ENCODE measurements around the gene IFNK. TPM values are rescaled to one million over a fixed set of nuclear protein-coding genes. Genes with fewer than 3 reads are reported as not detected.
A peak's percentile ranks its signal among the peaks of the same experiment; 100 is the strongest.

The IFNK gene
- total RNA-seq, 2 experiments from 2014 or later = not detected

DNA sequence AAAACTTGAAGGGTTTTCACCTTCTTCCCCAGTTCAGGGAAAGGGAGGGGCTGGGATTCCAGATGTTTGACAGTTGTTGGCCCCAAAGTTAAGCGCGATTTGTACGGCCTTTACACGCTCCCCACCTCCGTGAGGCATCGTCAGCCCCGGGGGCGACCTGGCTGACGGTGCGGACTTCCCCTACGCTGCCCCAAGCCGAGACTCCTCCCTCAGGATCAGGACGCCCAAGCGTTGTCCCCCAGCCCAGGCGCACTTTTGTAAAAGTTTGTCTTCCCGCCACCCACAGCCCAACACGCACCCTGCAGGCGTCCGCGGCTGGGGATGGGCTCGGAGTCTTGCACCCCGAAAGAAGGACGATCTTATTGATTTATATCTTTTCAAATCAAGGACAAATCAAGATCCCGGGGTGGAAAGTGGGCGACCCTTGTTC is 4.8 kb downstream of the IFNK start:
- Mint-ChIP-seq H3K27ac (no peak overlapping the region), H3K27me3 (peaks cover 3% of the 10 kb centered on the region), H3K4me3 (peak overlapping the region; percentile 95), H3K9me3 (no peaks in the 10 kb centered on the region), H3K4me1 (ENCODE audit: low read depth) (peaks cover 15% of the 10 kb centered on the region), H3K36me3 (ENCODE audit: low read depth) (peaks cover 7% of the 10 kb centered on the region)
- Histone ChIP-seq H3K27me3 (ENCODE audit: control insufficient read depth in 1 of 2, insufficient read depth in 2 of 2, low read length in 2 of 2) (peaks cover 0 to 7% of the 10 kb centered on the region in 2 experiments), H3K27ac (ENCODE audit: low read depth in 1 of 2, low read length in 2 of 2) (no peak overlapping the region), H3K4me1 (ENCODE audit: insufficient read depth, low read length) (peaks cover 16% of the 10 kb centered on the region), H3K36me3 (ENCODE audit: insufficient read depth, low read length) (no peaks in the 10 kb centered on the region), H3K9me3 (ENCODE audit: control insufficient read depth in 1 of 2, insufficient read depth in 1 of 2, low read length in 2 of 2) (no peaks in the 10 kb centered on the region), H3K4me3 (ENCODE audit: low read length) (peak overlapping the region; percentile 64)
- intact Hi-C loops (cut with DNase I, micrococcal nuclease) = loop anchor here (2.0 to 5.0 kb wide), 2 partner anchors 43 to 196 kb away; partner anchors contain the start of gene C9orf72 (in 1 of the 2)
- POLR2A ChIA-PET = interaction anchor here (1.1 to 1.4 kb wide), 3 partner anchors 43 to 196 kb away, joined by 3 to 4 read pairs (median 3); no protein-coding TSS in a partner anchor
- TF ChIP-seq, protein P1, sequence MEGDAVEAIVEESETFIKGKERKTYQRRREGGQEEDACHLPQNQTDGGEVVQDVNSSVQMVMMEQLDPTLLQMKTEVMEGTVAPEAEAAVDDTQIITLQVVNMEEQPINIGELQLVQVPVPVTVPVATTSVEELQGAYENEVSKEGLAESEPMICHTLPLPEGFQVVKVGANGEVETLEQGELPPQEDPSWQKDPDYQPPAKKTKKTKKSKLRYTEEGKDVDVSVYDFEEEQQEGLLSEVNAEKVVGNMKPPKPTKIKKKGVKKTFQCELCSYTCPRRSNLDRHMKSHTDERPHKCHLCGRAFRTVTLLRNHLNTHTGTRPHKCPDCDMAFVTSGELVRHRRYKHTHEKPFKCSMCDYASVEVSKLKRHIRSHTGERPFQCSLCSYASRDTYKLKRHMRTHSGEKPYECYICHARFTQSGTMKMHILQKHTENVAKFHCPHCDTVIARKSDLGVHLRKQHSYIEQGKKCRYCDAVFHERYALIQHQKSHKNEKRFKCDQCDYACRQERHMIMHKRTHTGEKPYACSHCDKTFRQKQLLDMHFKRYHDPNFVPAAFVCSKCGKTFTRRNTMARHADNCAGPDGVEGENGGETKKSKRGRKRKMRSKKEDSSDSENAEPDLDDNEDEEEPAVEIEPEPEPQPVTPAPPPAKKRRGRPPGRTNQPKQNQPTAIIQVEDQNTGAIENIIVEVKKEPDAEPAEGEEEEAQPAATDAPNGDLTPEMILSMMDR (IDR thresholded peaks at IDR 0.05) = no peak
- DNase-seq = peak in 13 of 14 experiments; percentile 2 to 74 (median 17)
- peak; percentile 49 for ATAC-seq (ENCODE audit: poor library complexity)
- CTCF ChIA-PET = interaction anchor here (0.8 to 1.6 kb wide), 6 partner anchors 16 to 196 kb away, joined by 3 to 5 read pairs (median 4); no protein-coding TSS in a partner anchor

DNA sequence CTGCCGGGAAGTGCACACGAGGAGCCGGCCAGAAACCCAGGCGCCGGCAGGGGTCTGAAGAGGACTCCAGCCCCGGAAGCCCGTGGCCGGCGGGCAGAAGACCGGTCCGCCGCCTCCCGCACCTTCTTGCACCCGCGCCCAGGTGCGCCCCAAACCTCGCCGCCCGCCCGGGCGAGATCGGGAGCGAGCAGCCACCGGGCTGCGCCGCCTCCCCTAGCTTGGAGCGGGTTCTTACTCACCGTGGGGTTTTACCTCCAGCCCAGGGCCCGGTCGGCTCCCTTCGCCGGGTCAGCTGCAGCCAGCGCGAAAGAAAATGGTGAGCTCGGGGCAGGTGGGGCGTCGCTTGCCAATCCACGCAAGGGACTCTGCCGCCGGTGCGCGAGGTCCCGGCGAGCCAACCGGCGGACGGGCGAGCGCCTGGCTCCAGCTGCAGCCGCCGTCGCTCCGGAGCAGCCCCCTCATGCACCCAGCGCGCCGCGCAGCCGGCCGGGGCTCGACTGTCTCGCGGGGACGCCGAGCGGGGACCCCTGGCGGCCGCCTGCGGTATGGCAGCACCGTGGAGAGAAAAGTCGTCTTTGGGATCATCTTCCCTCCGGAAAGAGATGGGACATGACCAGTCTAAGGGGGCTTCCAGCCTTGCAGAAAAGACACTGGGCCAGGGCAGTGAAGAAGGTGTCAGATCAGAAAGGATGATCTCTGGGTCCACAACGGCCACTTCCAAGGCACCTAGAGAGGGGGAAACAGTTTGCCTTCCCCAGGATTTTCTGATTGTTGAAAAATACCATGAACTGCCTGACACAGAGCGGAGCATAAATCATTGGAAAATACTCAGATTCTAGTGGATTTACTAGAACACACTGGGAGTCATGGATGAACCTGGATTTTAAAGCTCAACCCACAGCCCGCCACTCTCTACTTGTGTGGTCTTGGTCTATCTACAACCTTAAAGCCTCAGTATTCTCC is 5.5 kb downstream of the IFNK start, which contains the start of gene MOB3B:
TSS of gene MOB3B (minus strand) at position 499 of the 963 bp plus-strand sequence. CDS start 74,264 bp downstream, outside the sequence.
- peaks cover 3% of the 10 kb centered on the region for H3K27me3 Mint-ChIP-seq
- DNase-seq = peak; percentile 56 to 84 (median 68)
- no peak within 1 kb of the TSS for H3K27ac Mint-ChIP-seq
- peaks cover 0 to 7% of the 10 kb centered on the region in 2 experiments for H3K27me3 ChIP-seq (ENCODE audit: control insufficient read depth in 1 of 2, insufficient read depth in 2 of 2, low read length in 2 of 2)
- TF ChIP-seq, protein P1 (IDR thresholded peaks at IDR 0.05) = peak; percentile 90
- no peaks in the 10 kb centered on the region for H3K9me3 Mint-ChIP-seq
- ChIA-PET CTCF (interaction anchor here (0.6 to 1.6 kb wide), 7 partner anchors 16 to 197 kb away, joined by 3 to 5 read pairs (median 3); no protein-coding TSS in a partner anchor), POLR2A (interaction anchor here (1.1 to 1.4 kb wide), 3 partner anchors 43 to 196 kb away, joined by 3 to 4 read pairs (median 3); no protein-coding TSS in a partner anchor)
- peak within 1 kb of the TSS; percentile 64 for H3K4me3 ChIP-seq (ENCODE audit: low read length)
- H3K4me1 Mint-ChIP-seq (ENCODE audit: low read depth) = peaks cover 15% of the 10 kb centered on the region
- peak; percentile 85 for ATAC-seq (ENCODE audit: poor library complexity)
- H3K9me3 ChIP-seq (ENCODE audit: control insufficient read depth in 1 of 2, insufficient read depth in 1 of 2, low read length in 2 of 2) = no peaks in the 10 kb centered on the region
- peak within 1 kb of the TSS; percentile 95 for H3K4me3 Mint-ChIP-seq
- H3K27ac ChIP-seq (ENCODE audit: low read depth in 1 of 2, low read length in 2 of 2) = no peak within 1 kb of the TSS
- H3K4me1 ChIP-seq (ENCODE audit: insufficient read depth, low read length) = peaks cover 16% of the 10 kb centered on the region
- intact Hi-C loops (cut with DNase I, micrococcal nuclease) = loop anchor here (1.0 to 5.0 kb wide), 3 partner anchors 43 to 197 kb away; partner anchors contain the start of gene C9orf72 (in 1 of the 2)
- no peaks in the 10 kb centered on the region for H3K36me3 ChIP-seq (ENCODE audit: insufficient read depth, low read length)
- peaks cover 7% of the 10 kb centered on the region for H3K36me3 Mint-ChIP-seq (ENCODE audit: low read depth)

DNA sequence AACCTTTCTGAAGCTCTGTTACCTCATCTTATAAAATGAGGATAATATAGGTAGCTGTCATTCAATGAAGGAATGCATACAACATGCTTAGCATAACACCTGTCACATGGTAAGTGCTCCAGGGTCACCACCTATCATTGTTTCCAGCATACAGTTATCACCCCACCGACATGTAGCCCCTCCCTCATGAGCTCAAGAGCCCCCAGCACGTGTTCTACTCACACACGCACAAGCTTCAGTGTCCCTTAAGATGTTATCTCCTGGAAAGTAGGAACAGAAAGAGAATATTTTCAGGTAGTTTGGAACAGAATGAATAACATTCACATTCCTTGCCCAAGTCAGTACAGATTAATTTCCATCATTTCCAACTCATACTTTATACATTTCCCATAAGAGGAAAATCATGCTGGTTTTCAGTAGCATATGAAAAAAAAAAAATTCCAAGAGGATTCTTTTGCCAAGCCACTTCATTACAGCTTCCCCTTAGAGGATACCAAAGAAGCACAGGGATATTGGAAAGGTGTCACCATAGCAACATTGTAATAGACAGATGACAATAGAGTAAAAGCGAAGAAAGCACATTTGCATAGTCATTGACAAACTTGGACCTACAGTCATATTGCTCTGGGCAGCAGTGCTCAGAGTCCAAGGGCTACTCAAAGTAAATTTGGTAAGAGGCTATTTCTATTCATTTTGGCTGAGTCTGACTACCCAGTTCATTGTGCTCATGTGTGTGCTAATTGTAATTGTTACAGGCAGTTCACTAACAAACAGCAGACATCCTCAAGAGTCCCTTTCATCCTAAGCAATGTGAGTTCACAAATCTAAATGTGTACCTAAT is 7.0 kb downstream of the IFNK start:
- no peak for DNase-seq
- TF ChIP-seq, protein P1 (IDR thresholded peaks at IDR 0.05) = no peak
- intact Hi-C loops (cut with DNase I, micrococcal nuclease) = loop anchor here in 1 of 2 experiments (1.0 kb wide), 1 partner anchor 198 kb away; no protein-coding TSS in a partner anchor
- Mint-ChIP-seq H3K27ac (no peak overlapping the region), H3K4me1 (ENCODE audit: low read depth) (peaks cover 15% of the 10 kb centered on the region), H3K36me3 (ENCODE audit: low read depth) (peaks cover 19% of the 10 kb centered on the region), H3K4me3 (peak overlapping the region; percentile 61), H3K27me3 (peaks cover 3% of the 10 kb centered on the region), H3K9me3 (no peaks in the 10 kb centered on the region)
- ChIA-PET CTCF (no interaction called here), POLR2A (no interaction called here)
- Histone ChIP-seq H3K27ac (ENCODE audit: low read depth in 1 of 2, low read length in 2 of 2) (no peak overlapping the region), H3K4me3 (ENCODE audit: low read length) (no peak overlapping the region), H3K36me3 (ENCODE audit: insufficient read depth, low read length) (peaks cover 1% of the 10 kb centered on the region), H3K27me3 (ENCODE audit: control insufficient read depth in 1 of 2, insufficient read depth in 2 of 2, low read length in 2 of 2) (peaks cover 0 to 7% of the 10 kb centered on the region in 2 experiments), H3K9me3 (ENCODE audit: control insufficient read depth in 1 of 2, insufficient read depth in 1 of 2, low read length in 2 of 2) (no peaks in the 10 kb centered on the region), H3K4me1 (ENCODE audit: insufficient read depth, low read length) (peaks cover 16% of the 10 kb centered on the region)
- no peak for ATAC-seq (ENCODE audit: poor library complexity)

Data from CD4-positive, alpha-beta T cell (primary cell).